NCI-H2081 (cell line): ENCODE results near the gene HRG.
"Not testable (repeated sequence)": the region's sequence is repeated elsewhere in the genome, so short reads cannot be mapped to it uniquely, and the experiment has no call there.

ENCODE experiments used
- DNase-seq, 2 experiments: peaks; one replicate each; lab custom pipeline; 2025; lab: John Stamatoyannopoulos, UW

Gene HRG

GRCh38 chr3:186665625-186666188, at the start of gene HRG:
HRG (plus strand) TSS chr3:186666014; CDS start chr3:186666032, 18 bp downstream.
- DNase-seq, result no peak

DNA sequence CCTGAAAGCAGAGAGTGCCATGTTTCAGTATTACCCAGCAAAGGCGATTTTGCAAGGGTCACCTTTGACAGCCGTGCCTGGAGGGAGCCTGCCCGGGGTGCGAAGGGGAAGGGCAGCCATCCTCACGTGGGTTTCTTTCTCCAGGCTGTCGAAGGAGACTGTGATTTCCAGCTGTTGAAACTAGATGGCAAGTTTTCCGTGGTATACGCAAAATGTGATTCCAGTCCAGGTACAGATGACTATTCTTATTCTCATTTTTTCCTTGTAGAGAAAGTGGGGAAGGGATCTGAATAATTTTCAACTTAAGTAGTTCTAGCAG, 49.6 kb upstream of the HRG start:
- no peak for DNase-seq

GRCh38 chr3:186617036-186617946, 48.5 kb upstream of the HRG start:
- DNase-seq, result peak; percentile 85 to 88

DNA sequence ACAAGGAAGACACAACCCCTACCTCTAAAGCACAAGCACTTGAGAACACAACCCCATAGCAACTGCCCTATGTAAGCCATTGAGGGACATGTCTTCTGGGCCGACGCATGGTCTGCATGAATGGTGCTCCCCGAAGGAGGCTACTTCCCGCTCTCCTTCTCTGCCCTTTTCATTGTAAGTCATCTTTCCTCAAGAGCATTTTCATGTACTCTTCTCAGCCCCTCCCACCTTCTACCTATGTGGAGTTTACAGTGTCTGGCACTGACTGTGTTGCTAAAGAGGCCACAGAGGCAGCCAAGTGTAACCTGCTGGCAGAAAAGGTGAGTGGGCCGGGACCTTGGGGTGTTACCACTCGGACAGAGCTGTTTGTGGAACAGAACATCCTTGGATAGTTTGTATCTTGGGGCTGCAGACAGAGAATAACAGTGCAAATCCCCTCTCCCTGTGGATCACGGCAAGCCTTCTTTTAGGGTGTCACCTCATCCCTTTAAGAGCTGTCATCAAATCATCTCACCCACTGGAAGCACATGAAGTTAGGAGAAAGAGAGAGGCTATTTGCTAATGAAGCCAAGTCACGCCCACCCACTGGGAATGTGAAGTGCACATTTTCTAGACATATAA, 47.4 kb upstream of the HRG start:
- no peak for DNase-seq

DNA sequence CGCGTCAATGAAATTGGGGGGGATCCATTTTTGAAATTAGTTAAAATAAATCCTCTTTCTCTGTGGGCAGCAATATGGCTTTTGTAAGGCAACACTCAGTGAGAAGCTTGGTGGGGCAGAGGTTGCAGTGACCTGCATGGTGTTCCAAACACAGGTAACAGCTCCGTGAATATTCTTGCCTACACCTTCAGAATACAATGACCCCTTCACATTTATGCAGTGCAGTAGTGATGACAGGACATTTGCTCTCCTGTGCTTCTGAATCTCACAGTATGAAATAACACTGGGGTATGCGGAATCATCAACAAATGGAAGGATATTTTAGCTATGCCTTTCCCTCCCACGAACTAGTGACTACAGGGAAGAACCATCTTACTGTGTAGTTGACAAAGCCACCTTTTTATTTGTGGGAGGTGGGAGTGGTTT, 46.0 kb upstream of the HRG start:
- DNase-seq, result no peak

- no peak for DNase-seq
Measured at GRCh38 chr3:186620213-186621092, 45.4 kb upstream of the HRG start.

DNA sequence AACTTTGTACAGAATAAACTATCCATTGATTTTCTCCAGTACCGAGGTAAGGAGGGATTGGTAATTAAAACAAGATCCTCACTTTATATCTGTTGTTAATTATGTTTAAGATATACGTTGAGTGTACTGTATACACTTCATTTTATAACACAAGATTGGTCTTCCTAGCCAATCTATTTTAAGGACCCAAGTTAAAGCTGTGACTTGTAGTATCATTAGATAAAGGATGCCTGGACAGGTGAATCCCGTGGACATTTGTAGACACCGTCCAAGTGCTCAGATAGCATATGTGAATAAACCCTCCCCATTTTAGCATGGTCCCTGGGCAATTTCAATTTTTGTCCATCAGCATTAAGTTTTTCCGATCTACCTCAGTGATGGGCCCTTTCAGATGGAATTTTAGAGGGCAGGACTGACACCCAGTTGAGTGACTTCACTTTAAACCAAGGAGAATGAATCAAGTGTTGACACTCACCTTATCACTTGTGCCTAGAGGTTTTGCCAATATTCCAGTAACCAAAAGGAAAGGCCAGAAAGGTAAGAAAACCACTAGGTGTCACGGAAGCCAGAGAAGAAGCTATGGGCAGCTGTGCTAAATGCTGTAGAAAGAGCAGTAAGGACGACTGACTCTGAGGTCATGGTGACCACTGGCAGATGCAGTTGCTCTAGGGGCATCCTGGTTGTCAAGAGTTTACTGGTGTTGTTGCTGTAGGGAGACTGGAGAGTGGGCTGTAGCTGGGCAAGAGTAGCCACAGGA, 43.7 kb upstream of the HRG start:
- DNase-seq, result no peak

- no peak for DNase-seq
Measured at GRCh38 chr3:186622651-186623310, 43.0 kb upstream of the HRG start.

DNA sequence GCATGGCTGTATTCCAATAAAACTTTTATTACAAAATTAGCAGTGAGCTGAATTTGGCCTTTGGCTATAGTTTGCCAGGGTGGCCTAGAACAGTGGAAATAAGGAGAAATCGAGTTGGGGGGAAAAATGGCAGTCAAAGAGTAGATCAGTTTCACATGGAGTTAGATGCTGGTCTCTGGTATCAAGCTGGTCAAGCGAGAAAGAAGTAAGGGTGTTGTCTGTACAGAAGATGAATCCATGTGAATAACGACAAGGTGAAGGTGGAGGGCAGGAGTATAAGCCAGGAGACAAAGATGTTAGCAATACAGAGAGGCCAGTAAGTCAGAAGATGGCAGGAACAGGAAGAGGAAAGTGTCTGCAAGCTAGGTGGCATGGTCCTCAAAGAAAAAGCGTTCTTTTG, 41.2 kb upstream of the HRG start:
- DNase-seq, result no peak

- DNase-seq, result no peak
Measured at GRCh38 chr3:186625600-186626042, 40.2 kb upstream of the HRG start.

DNA sequence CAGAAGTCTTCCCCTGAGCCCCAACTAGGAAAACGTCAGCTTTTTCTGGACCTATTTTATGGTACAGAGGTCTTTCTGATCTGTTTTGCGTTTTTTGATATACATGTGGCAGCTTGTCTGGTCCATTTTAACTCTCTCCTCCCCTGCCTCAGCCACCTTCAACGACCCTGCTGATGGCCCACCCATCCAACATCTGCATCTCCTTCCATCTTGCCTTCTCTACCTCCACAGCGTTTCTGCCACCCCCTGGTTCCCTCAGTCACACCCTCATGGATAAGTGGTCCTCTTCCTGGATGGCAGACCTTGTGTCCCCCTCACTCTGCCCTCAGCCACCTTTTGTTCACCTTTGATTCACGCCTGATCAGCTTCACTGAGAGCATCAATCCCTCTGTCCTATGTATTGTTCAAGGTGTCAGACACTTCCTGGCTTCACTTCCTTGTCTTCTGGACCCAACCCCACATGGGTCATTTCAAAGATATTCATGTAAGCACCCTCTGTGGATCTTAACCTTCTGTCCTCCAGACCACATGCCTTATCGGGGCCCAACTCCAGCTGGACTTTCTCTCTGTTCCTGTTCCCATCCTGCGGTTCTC, 39.5 kb upstream of the HRG start:
- DNase-seq, result no peak

DNA sequence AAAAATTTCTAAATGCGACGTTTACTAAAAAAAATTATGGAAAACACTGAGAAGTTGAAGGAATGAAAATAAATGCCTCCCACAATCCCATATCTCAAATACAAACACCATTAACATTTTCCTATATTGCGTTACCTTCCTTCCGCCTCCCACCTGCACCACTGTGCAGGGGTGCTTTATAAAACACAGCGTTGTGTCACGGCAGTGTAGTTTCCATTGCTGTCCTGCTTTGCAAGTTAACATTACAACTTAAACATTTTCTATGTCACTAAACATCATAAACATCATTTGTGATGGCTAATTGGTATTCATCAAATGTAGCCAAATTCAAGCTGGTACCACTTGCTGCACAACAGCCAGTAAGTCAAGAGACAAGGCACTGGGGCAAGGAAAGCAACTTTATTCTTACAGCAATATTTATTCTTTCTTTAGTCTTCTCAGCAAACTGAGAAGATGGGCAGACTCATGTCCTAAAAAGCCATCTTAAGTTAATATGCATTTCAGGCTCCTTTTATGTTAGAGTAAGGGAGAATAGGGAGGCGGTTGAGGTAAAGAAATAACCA, 37.9 kb upstream of the HRG start:
- DNase-seq, result no peak

- DNase-seq, result no peak
Measured at GRCh38 chr3:186628756-186629155, 37.1 kb upstream of the HRG start.

GRCh38 chr3:186630950-186631641, 34.7 kb upstream of the HRG start:
- DNase-seq, result no peak

- DNase-seq, result no peak
Measured at GRCh38 chr3:186633481-186633880, 32.3 kb upstream of the HRG start.

DNA sequence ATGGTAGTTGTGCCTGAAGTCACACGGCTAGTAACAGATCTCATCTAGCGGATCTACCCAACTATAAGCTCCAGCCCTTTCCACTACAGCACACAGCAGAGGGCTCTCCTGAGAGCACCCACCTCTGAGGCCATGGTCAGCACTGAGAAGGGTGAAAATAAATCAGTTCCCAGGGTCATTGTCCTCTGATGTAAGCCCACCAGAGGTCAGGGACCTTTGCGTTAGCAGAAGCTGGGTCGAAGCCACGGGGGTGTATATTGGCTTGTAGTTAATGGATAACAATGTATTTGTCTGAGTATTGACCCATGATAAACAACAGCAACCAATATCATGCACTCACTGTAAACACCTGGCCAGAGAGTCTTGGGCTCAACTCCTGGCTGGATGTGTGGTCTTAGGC, 31.6 kb upstream of the HRG start:
- not testable (repeated sequence) for DNase-seq

GRCh38 chr3:186635532-186635931, 30.3 kb upstream of the HRG start:
- DNase-seq, result no peak

DNA sequence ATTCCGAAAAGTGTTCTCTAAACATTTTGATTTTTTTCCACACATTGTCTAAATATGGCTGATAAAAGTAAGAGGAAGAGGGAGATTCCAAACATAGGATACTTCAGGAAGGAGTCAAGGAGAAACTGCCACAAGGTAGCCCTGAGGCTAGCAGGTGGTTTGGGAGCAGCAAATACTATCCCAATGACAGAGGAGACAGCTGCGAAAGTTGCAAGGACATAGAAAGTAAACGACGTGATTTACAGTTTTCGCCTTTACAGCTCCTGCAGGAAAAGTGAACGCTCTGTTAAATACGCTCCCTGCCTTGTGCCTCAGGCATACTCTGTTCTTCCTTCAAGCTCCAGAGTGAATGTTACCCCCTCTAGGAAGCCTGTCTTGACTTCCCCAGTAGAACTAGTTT, 29.3 kb upstream of the HRG start:
- no peak for DNase-seq

DNA sequence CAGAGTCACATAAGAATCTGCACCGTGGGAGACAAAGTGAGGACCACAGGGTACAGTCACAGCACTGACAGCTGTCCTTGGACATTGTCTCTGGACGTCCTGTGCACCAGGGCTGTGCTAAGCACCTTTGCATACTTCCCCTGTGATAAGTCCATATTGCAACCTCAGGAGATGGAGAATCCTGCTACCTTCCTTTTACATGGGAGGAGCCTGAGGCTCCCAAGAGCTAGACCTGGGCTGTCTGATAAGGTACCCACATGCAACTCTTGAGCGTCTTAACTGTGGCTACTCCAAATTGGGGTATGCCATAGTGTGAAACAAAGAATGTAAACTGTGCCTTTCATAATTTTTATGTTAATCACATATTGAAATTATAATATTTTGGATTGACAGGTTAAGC, 28.1 kb upstream of the HRG start:
- DNase-seq, result no peak

DNA sequence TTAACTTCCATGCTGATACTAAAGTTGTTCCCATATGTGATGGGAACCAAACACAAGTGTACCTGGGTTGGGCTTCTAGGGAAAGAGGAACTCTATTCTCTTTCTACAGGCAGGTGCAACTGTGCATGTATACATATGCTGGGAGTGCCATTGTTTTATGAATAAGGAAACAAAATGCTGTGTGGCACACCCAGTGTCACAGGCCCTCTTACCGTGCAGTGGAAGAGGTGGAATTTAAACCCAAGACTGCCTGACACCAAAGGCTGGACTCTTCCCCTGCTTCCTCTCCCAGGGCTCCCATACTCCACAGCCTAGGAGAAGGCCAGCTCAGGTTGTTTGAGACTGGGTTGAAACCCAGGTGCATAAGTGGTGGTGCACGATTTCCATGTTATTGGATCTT, 27.6 kb upstream of the HRG start:
- no peak for DNase-seq
